Vagina (tissue), 2 donors: ENCODE data around the gene FCGR2B. TPM values are rescaled to one million over a fixed set of nuclear protein-coding genes. Genes with fewer than 3 reads are reported as not detected.
A peak's percentile ranks its signal among the peaks of the same experiment; 100 is the strongest.

Experiments
- DNase-seq, 2 donors: peaks; one replicate each; pipeline ENCODE4 v3.0.0-alpha.2; 2017; ENCODE audit errors: extremely low spot score in 2 of 2
- H3K27ac ChIP-seq: fragments of 200-600 bp; sonication (generic); one replicate; pipeline ENCODE4 v1.5.1; 2019
- H3K27me3 ChIP-seq: fragments of 200-600 bp; sonication (generic); one replicate; pipeline ENCODE4 v1.5.1; 2019
- H3K36me3 ChIP-seq, 2 donors: fragments of 200-600 bp; sonication (generic); one replicate each; pipeline ENCODE4 v1.5.1; 2017 to 2019
- H3K4me1 ChIP-seq: fragments of 200-600 bp; sonication (generic); one replicate; pipeline ENCODE4 v1.5.1; 2019
- H3K4me3 ChIP-seq, 2 donors: fragments of 200-600 bp; sonication (generic); 1 replicate in 1 of 2; 2 replicates in 1 of 2; pipeline ENCODE4 v1.5.1; 2016 to 2019
- H3K9me3 ChIP-seq: fragments of 200-600 bp; sonication (generic); one replicate; pipeline ENCODE4 v1.5.1; 2019
- CTCF ChIP-seq, 3 experiments: fragments of 450-650 bp in 2 of 3; fragments of 200-600 bp in 1 of 3; sonication (generic) in 1 of 3; IDR thresholded peaks; one replicate each; pipeline ENCODE4 v1.5.1; 2017 to 2019; ENCODE audit warnings: antibody characterized with exemption in 3 of 3, mild to moderate bottlenecking in 2 of 3, moderate library complexity in 2 of 3
- POLR2A ChIP-seq, 2 donors: fragments of 450-650 bp; IDR thresholded peaks; one replicate each; pipeline ENCODE4 v1.6.1; 2017; ENCODE audit warnings: antibody characterized with exemption in 2 of 2, mild to moderate bottlenecking in 2 of 2, moderate library complexity in 2 of 2
- POLR2AphosphoS5 ChIP-seq, 2 donors: sonication (generic); formaldehyde crosslinking; IDR thresholded peaks; one replicate each; pipeline ENCODE4 v1.9.0; 2017; ENCODE audit warnings: antibody characterized with exemption in 2 of 2, mild to moderate bottlenecking in 2 of 2, low read depth in 1 of 2; ENCODE audit not compliant: insufficient read depth in 1 of 2
- intact Hi-C: fragments of 100-400 bp; cut with DNase I; formaldehyde crosslinking; loops from one replicate; pipeline ENCODE4 v1.15.1; 2023
- small RNA-seq: library from RNA; depleted of rRNA; stranded (forward); fragments of <200 nt; gene quantifications from one replicate; pipeline ENCODE3, GENCODE V24; 2016
- total RNA-seq: library from RNA; depleted of rRNA; stranded (reverse); fragments of >200 nt; gene quantifications from one replicate; pipeline ENCODE4 v1.2.3, GENCODE V29; 2016

Gene FCGR2B
- total RNA-seq, 1 donor from 2014 or later, result 10.3 TPM

- peak in 1 of 2 donors; percentile 94 for DNase-seq
- Histone ChIP-seq H3K27me3 (no peaks in the 10 kb centered on the region), H3K9me3 (no peaks in the 10 kb centered on the region), H3K27ac (peak overlapping the region; percentile 94), H3K4me1 (peaks cover 15% of the 10 kb centered on the region), H3K4me3 (peak overlapping the region; percentile 82), H3K36me3 (no peaks in the 10 kb centered on the region)
- intact Hi-C loops, result no loop called here
- TF ChIP-seq POLR2A (IDR thresholded peaks at IDR 0.05) (peak in 1 of 2 donors; percentile 33), POLR2AphosphoS5 (IDR thresholded peaks at IDR 0.05; ENCODE audit: insufficient read depth in 1 of 2, low read depth in 1 of 2) (peak in 1 of 2 donors; percentile 75), CTCF (IDR thresholded peaks at IDR 0.05) (no peak)
Measured at GRCh38 chr1:161726473-161727255, 63.7 kb downstream of the FCGR2B start.

- peak in 1 of 2 donors; percentile 32 for TF ChIP-seq POLR2A (IDR thresholded peaks at IDR 0.05)
- no peak for TF ChIP-seq CTCF (IDR thresholded peaks at IDR 0.05)
- TF ChIP-seq POLR2AphosphoS5 (IDR thresholded peaks at IDR 0.05; ENCODE audit: insufficient read depth in 1 of 2, low read depth in 1 of 2), result peak in 1 of 2 donors; percentile 72
- no peak for DNase-seq
- no peaks in the 10 kb centered on the region for H3K36me3 ChIP-seq
- H3K4me1 ChIP-seq, result peaks cover 15% of the 10 kb centered on the region
- no peaks in the 10 kb centered on the region for H3K9me3 ChIP-seq
- H3K27ac ChIP-seq, result peak overlapping the region; percentile 94
- intact Hi-C loops, result no loop called here
- peak overlapping the region; percentile 82 for H3K4me3 ChIP-seq
- no peaks in the 10 kb centered on the region for H3K27me3 ChIP-seq
Measured at GRCh38 chr1:161727256-161727924, 64.4 kb downstream of the FCGR2B start.

Small RNA genes lying within 50 kb of the gene (small RNA-seq; reads per million reads assigned to genes)
- gene RF00019, result not detected

Other genes with a start within 250 kb of the FCGR2B start
- gene FCGR2A, start 157.7 kb upstream of the FCGR2B start, total RNA-seq, result 26.3 TPM
- 0.98 TPM for gene HSPA6, start 138.6 kb upstream of the FCGR2B start, total RNA-seq
- gene FCGR3A, start 113.3 kb upstream of the FCGR2B start, total RNA-seq, result 14.2 TPM
- gene FCGR3B, start 32.0 kb upstream of the FCGR2B start, total RNA-seq, result 2.5 TPM
- not detected for gene FCRLA, start 44.1 kb downstream of the FCGR2B start, total RNA-seq
- gene FCRLB, start 58.4 kb downstream of the FCGR2B start, total RNA-seq, result not detected
- 34.1 TPM for gene DUSP12, start 86.6 kb downstream of the FCGR2B start, total RNA-seq
- 21.1 TPM for gene ATF6, start 103.2 kb downstream of the FCGR2B start, total RNA-seq